ENCODE results near the gene OR10J5.

- TF ChIP-seq CTCF (IDR thresholded peaks at IDR 0.05) (no peak), EP300 (IDR thresholded peaks at IDR 0.05) (no peak), POLR2A (IDR thresholded peaks at IDR 0.05) (no peak)
Measured at GRCh38 chr1:159509440-159510228, 26.2 kb downstream of the OR10J5 start.
